HS-5 (cell line): Measurements from ENCODE around the gene DIS3L2.
"Not testable (repeated sequence)": the region's sequence is repeated elsewhere in the genome, so short reads cannot be mapped to it uniquely, and the experiment has no call there.

ENCODE experiments used
- DNase-seq: peaks from one replicate; pipeline ENCODE4 v3.0.0-alpha.2; 2012; ENCODE audit warnings: low read depth

Gene DIS3L2

DNA sequence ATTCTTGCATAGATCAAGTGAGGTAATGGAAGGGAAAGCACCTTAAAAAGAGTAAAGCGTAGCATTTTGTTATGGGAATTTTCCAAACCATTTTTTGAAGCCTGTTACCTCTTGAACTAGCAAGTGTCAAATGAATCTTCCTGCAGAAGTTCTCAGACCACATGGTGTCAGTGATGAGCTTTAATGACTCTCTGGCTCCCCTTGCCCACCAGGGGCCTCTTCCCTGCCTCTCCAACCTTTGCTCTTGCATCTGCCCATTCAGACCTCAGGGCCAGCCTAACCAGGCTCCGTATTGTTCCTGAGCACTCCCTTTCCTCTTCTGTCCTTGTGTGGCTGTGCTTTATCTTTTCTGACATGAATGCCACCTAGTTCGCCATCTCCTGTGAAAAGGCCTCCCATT lies 155.9 kb downstream of the DIS3L2 start:
- DNase-seq = no peak

- no peak for DNase-seq
Observed at GRCh38 chr2:232120911-232121310, 159.4 kb downstream of the DIS3L2 start.

DNA sequence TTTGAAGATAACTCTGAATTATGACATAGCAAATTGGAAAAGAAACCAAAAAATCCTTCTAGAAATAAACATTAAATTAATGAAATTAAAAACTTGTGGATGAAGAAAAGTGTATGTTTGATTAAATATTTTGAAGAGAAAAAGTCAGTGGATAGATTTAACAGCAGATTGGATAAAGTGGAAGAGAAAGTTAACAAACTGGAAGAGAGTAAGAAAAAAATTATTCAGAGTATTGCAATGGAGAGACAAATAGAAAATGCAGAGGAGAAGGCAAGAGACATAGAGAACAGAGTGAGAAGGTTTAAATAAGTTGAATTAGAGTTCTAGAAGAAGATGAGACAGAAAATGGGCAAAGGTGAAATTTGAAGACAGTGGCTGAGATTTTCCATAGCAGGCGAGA lies 162.8 kb downstream of the DIS3L2 start:
- no peak for DNase-seq

DNA sequence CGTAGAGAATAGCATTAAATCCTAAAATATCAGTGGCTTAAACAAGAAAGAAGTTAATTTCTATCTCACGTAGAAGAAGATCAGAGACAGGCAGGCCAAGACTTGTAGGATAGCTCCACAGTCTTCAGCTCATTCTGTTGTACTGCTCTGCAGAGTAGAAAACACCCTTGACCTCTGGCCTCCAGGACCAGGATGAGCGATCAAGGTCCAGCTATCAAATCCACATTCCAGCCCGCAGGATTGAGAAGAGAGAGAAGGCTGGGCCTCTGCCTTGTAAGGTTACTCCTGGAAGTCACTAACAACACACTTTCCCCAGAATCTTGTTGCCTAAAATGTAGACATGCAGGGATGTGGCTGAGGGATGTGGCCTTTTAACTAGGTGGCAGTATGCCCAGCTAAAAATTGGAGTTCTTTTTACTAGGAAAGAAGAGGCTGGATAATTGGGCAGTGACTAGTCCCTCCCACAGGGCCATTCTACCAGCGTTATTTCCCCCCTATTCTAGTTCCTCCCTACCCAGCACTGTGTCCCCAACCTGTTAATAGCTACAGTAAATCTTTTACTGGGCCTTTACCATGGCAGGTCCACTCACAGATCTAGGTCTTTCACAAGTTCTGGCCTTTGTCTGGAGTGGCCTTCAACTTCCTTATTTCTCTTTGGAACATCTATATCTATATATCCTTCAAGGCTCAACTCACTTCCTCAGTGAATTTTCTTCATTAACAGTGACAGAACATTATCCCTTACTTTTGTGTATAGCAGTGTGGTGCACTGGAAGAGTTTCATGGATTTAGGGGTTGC lies 165.0 kb downstream of the DIS3L2 start:
- DNase-seq = no peak

GRCh38 chr2:232129483-232129882 lies 168.0 kb downstream of the DIS3L2 start:
- no peak for DNase-seq

GRCh38 chr2:232132181-232132580 lies 170.7 kb downstream of the DIS3L2 start:
- no peak for DNase-seq

GRCh38 chr2:232133078-232133477 lies 171.6 kb downstream of the DIS3L2 start:
- no peak for DNase-seq

DNA sequence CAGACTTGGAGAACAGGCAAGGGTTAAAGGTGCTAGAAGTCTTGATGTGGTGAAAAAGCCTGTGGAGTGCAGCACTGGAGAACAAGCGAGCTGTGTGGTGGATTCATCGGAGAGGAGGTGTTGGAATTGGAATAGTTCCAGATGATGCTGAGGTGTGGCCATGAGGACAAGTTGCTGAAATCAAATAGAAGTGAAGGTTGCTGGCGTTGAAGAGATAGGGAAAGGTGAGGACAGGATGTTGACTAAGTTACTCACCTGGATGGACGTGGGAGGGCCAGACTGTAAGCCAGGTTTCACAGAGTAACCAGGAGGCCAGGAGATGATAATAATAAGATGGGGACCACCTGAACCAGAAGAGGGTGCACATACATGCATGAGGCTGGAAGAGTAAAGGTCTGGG lies 173.4 kb downstream of the DIS3L2 start:
- no peak for DNase-seq

- DNase-seq = no peak
Observed at GRCh38 chr2:232137356-232138147, 176.0 kb downstream of the DIS3L2 start.

- no peak for DNase-seq
Observed at GRCh38 chr2:232138441-232138840, 176.9 kb downstream of the DIS3L2 start.

DNA sequence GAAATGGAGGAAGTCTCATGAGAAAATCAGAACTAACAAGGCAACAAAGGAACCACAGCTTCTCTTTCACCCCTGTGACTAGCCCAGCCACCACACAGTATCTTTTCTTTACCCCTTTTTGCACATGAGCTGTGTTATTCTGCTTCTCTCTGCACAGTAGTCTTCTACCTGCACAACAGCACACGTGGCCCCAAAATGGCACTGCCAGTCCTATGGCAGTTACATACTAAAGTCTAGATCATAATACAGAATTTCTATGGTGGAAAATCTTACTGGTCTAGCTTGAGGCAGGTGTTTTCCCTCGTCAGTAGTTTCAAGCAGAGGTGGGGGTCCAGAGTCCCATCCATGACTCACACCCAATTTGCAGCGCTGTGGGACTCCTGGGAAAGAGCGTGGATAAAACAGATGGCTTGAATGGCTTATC lies 177.7 kb downstream of the DIS3L2 start:
- DNase-seq = no peak

DNA sequence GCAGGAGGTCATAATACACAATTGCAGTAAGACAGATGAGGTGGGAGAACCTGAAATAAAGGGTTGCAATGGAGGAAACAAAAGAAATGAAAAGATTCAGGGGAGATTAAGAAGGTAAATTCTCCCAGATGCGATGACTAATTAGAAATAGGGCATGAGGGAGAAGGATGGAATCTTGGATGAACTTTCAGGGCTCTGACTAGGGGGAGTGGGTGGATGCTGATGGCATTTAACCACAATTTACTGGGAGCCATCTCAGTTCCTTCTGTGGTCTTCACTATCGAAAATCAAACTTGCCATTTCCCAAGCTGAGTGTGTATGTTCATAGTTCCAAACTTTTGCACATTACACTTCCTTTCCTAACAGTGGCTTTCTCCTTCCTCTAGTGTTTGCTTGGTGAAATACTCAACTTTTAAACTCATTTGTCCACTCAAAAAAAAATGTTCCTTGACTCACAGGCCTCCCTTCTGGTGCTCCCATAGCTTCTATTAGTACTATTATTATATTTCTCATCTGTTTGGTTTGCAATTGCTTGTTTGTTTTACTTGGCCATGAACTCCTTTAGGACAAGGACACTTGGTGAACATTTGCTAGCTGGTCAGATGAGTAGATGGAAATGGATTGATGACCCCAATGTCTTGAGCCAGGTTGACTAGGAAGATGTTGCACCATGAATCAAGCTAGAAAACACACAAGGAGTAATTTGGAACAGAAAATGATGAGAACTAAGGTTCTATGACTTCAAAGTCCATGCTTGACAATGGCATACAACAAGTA lies 178.5 kb downstream of the DIS3L2 start:
- no peak for DNase-seq

GRCh38 chr2:232141591-232141990 lies 180.1 kb downstream of the DIS3L2 start:
- no peak for DNase-seq

DNA sequence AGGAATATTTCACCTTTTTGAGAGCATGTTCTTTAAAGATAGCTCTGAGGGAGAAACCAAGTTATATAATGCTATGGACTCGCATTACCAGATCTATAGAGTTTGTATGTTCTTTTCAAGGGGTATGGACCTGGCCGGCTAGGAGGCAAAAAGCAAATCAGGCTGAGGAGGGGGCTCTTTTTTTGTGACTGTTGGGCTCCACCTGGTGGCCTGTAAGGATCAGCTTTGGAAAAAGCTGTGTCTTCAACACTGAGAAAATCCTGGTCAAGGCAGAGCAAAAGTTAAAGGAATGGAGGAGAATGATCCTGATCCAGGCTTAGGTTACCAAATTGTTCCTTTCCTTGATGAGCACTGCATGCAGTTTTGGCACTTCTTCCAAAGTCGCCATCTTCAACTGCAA lies 180.5 kb downstream of the DIS3L2 start:
- DNase-seq = peak; percentile 11

- no peak for DNase-seq
Observed at GRCh38 chr2:232142502-232142901, 181.0 kb downstream of the DIS3L2 start.

GRCh38 chr2:232146294-232146693 lies 184.8 kb downstream of the DIS3L2 start:
- no peak for DNase-seq

GRCh38 chr2:232147440-232148077 lies 186.0 kb downstream of the DIS3L2 start:
- DNase-seq = no peak

DNA sequence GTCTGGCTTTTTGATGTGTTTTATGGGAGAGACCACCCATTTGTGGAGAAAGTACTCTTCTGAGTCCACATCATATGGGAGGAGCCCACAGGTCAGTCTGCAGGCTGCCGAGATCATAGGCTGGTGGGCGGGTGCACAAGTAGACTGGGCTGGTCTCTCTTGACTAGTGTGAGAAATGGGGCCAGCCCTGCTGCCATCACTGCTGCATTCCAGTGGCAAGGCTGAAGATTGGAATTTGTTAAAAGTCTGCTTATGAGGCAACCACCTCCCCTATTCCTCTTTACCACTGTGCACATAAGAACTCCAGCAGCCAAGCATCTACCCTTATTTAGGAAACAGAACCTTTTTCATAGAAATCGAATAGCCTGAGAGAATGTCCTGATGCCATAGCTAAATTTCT lies 200.7 kb downstream of the DIS3L2 start:
- no peak for DNase-seq

- DNase-seq = no peak
Observed at GRCh38 chr2:232170396-232170795, 208.9 kb downstream of the DIS3L2 start.

GRCh38 chr2:232174662-232175061 lies 213.1 kb downstream of the DIS3L2 start:
- DNase-seq = no peak

DNA sequence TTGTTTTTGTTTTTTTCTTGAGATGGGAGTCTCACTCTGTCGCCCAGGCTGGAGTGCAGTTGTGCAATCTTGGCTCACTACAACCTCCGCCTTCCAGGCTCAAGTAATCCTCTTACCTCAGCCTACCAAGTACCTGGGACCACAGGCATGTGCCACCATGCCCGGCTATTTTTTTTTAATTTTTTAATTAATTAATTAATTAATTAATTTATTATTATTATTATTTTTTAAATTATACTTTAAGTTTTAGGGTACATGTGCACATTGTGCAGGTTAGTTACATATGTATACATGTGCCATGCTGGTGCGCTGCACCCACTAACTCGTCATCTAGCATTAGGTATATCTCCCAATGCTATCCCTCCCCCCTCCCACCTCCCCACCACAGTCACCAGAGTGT lies 215.1 kb downstream of the DIS3L2 start:
- DNase-seq = not testable (repeated sequence)

- no peak for DNase-seq
Observed at GRCh38 chr2:232183279-232183678, 221.8 kb downstream of the DIS3L2 start.
